Keratinocyte (primary cell): Measurements from ENCODE around the gene HLA-DPA1. TPM values are rescaled to one million over a fixed set of nuclear protein-coding genes. Genes with fewer than 3 reads are reported as not detected.

ENCODE experiments used
- DNase-seq: peaks from one replicate; pipeline ENCODE4 v3.0.0-alpha.2; 2011; ENCODE audit warnings: low read depth, missing footprints, low spot score
- FAIRE-seq: peaks from 2 replicates; lab custom pipeline; 2011; peaks lifted over from hg19 to GRCh38; lab: Jason Lieb, UNC
- H2AFZ ChIP-seq: 2 replicates; pipeline ENCODE4 v1.6.0; 2012; ENCODE audit warnings: low read length, control low read depth, inconsistent platforms; ENCODE audit not compliant: control insufficient read depth
- H3K27ac ChIP-seq: 2 replicates; pipeline ENCODE4 v1.5.1; 2011; ENCODE audit warnings: low read length; ENCODE audit not compliant: control insufficient read depth, insufficient read depth
- H3K27me3 ChIP-seq: 3 replicates; pipeline ENCODE4 v1.6.0; 2011; ENCODE audit warnings: low read length; ENCODE audit not compliant: control insufficient read depth, insufficient read depth; ENCODE audit errors: extremely low read depth
- H3K36me3 ChIP-seq, 2 experiments: 2 replicates in 1 of 2; 3 replicates in 1 of 2; pipeline ENCODE4 v1.5.1; 2011; ENCODE audit warnings: low read length in 2 of 2, mild to moderate bottlenecking in 1 of 2; ENCODE audit not compliant: control insufficient read depth in 2 of 2, insufficient read depth in 2 of 2; ENCODE audit errors: extremely low read depth in 1 of 2
- H3K4me1 ChIP-seq: 3 replicates; pipeline ENCODE4 v1.5.1; 2011; ENCODE audit warnings: low read length; ENCODE audit not compliant: control insufficient read depth, insufficient read depth; ENCODE audit errors: extremely low read depth
- H3K4me2 ChIP-seq: 3 replicates; pipeline ENCODE4 v1.6.0; 2011; ENCODE audit warnings: low read depth, low read length; ENCODE audit not compliant: control insufficient read depth, insufficient read depth; ENCODE audit errors: extremely low read depth
- H3K4me3 ChIP-seq, 3 experiments: fragments of 200-600 bp in 1 of 3; sonication (generic) in 1 of 3; 2 replicates in 2 of 3; 3 replicates in 1 of 3; pipeline ENCODE4 v1.5.1; 2011 to 2016; ENCODE audit warnings: low read length in 3 of 3, mild to moderate bottlenecking in 3 of 3, control low read depth in 2 of 3, inconsistent platforms in 1 of 3, low read depth in 1 of 3, mixed read lengths in 1 of 3, mixed run types in 1 of 3, moderate library complexity in 1 of 3; ENCODE audit not compliant: control insufficient read depth in 2 of 3, insufficient read depth in 2 of 3; ENCODE audit errors: extremely low read depth in 1 of 3
- H3K79me2 ChIP-seq: 2 replicates; pipeline ENCODE4 v1.6.0; 2012; ENCODE audit warnings: low read length; ENCODE audit not compliant: control insufficient read depth, insufficient read depth
- H3K9ac ChIP-seq: 3 replicates; pipeline ENCODE4 v1.6.0; 2011; ENCODE audit warnings: low read length; ENCODE audit not compliant: control insufficient read depth, insufficient read depth; ENCODE audit errors: extremely low read depth
- H3K9me1 ChIP-seq: 3 replicates; pipeline ENCODE4 v1.6.0; 2011; ENCODE audit warnings: low read length; ENCODE audit not compliant: control insufficient read depth, insufficient read depth; ENCODE audit errors: extremely low read depth
- H3K9me3 ChIP-seq: 2 replicates; pipeline ENCODE4 v1.5.1; 2012; ENCODE audit warnings: low read depth, low read length; ENCODE audit not compliant: control insufficient read depth
- H4K20me1 ChIP-seq: 3 replicates; pipeline ENCODE4 v1.6.0; 2011; ENCODE audit warnings: low read length; ENCODE audit not compliant: control insufficient read depth, insufficient read depth; ENCODE audit errors: extremely low read depth
- CTCF ChIP-seq, 3 experiments: IDR thresholded peaks in 1 of 3; conservative IDR thresholded peaks in 1 of 3; optimal IDR thresholded peaks in 1 of 3; 2 replicates in 2 of 3; 3 replicates in 1 of 3; pipeline versions ENCODE3 to v1.5.1; 2011; ENCODE audit warnings: low read length in 3 of 3, mild to moderate bottlenecking in 3 of 3, moderate library complexity in 2 of 3, control low read depth in 1 of 3, inconsistent platforms in 1 of 3; ENCODE audit not compliant: insufficient read depth in 2 of 3; ENCODE audit errors: extremely low read depth in 1 of 3
- EZH2 ChIP-seq: IDR thresholded peaks from one replicate; pipeline ENCODE4 v1.6.1; 2012; ENCODE audit warnings: inconsistent platforms, mild to moderate bottlenecking, low read length, moderate library complexity
- dilution Hi-C: fragments of 300-500 bp; cut with MboI; formaldehyde crosslinking; loops from one replicate; pipeline ENCODE4 v1.7.0; 2020; ENCODE audit warnings: low sequenced_read_pairs; ENCODE audit not compliant: extremely low pct_ligation_motif_present
- polyA plus RNA-seq, 5 experiments: library from polyadenylated mRNA; depleted of rRNA in 3 of 5; stranded (reverse) in 3 of 5; stranded (forward) in 1 of 5; unstranded in 1 of 5; fragments of >200 nt; gene quantifications; 1 replicate in 1 of 5; 2 replicates in 3 of 5; 3 replicates in 1 of 5; pipeline versions ENCODE4 v1.2.1 to v1.2.3, GENCODE V29; 2011 to 2012; ENCODE audit warnings: missing spikeins in 2 of 5, low read depth in 1 of 5, low replicate concordance in 1 of 5

The HLA-DPA1 gene
- polyA plus RNA-seq, 1 donor (not counting 4 experiments of a cell fraction or from before 2014, with no cell fraction given) = 0.09 TPM

GRCh38 chr6:33108307-33108706, 34.9 kb upstream of the HLA-DPA1 start:
- DNase-seq (no peak), FAIRE-seq (no peak)
- H3K36me3 ChIP-seq = no peaks in the 10 kb centered on the region
- no peaks in the 10 kb centered on the region for H3K9me3 ChIP-seq
- H4K20me1 ChIP-seq = no peaks in the 10 kb centered on the region
- no peak overlapping the region for H3K27ac ChIP-seq
- H3K4me1 ChIP-seq = no peaks in the 10 kb centered on the region
- no peaks in the 10 kb centered on the region for H3K79me2 ChIP-seq
- H3K27me3 ChIP-seq = peaks cover 16% of the 10 kb centered on the region
- H2AFZ ChIP-seq = no peak overlapping the region
- no peak overlapping the region for H3K4me3 ChIP-seq
- H3K9ac ChIP-seq = no peak overlapping the region
- H3K4me2 ChIP-seq = no peak overlapping the region
- H3K9me1 ChIP-seq = no peaks in the 10 kb centered on the region
- TF ChIP-seq EZH2 (no peak), CTCF (optimal IDR thresholded peaks at IDR 0.05 in 1 of 3, IDR thresholded peaks at IDR 0.05 in 1 of 3, conservative IDR thresholded peaks at IDR 0.05 in 1 of 3; ENCODE audit: extremely low read depth in 1 of 3, insufficient read depth in 2 of 3, low read length in 3 of 3) (no peak)
- dilution Hi-C loops = no loop called here

- no peak overlapping the region for H3K4me2 ChIP-seq
- H3K36me3 ChIP-seq = no peaks in the 10 kb centered on the region
- DNase-seq = no peak
- dilution Hi-C loops = no loop called here
- H3K9ac ChIP-seq = no peak overlapping the region
- no peaks in the 10 kb centered on the region for H3K9me3 ChIP-seq
- H4K20me1 ChIP-seq = no peaks in the 10 kb centered on the region
- no peak overlapping the region for H2AFZ ChIP-seq
- no peaks in the 10 kb centered on the region for H3K9me1 ChIP-seq
- H3K27ac ChIP-seq = no peak overlapping the region
- TF ChIP-seq EZH2 (no peak), CTCF (optimal IDR thresholded peaks at IDR 0.05 in 1 of 3, IDR thresholded peaks at IDR 0.05 in 1 of 3, conservative IDR thresholded peaks at IDR 0.05 in 1 of 3; ENCODE audit: extremely low read depth in 1 of 3, insufficient read depth in 2 of 3, low read length in 3 of 3) (no peak)
- peaks cover 16% of the 10 kb centered on the region for H3K27me3 ChIP-seq
- H3K79me2 ChIP-seq = no peaks in the 10 kb centered on the region
- no peak overlapping the region for H3K4me3 ChIP-seq
- H3K4me1 ChIP-seq = no peaks in the 10 kb centered on the region
- FAIRE-seq = no peak
Measured at GRCh38 chr6:33107641-33108040, 34.2 kb upstream of the HLA-DPA1 start.
